GM18526 (cell line): ENCODE results near the gene CLCN5.

Source experiments
- POLR2A ChIP-seq: IDR thresholded peaks from 3 replicates; pipeline ENCODE4 v1.6.1; 2011; ENCODE audit not compliant: insufficient read length; ENCODE audit errors: extremely low read depth

The CLCN5 gene

GRCh38 chrX:49972328-49972860 lies 50.0 kb downstream of the CLCN5 start:
- no peak for TF ChIP-seq POLR2A

DNA sequence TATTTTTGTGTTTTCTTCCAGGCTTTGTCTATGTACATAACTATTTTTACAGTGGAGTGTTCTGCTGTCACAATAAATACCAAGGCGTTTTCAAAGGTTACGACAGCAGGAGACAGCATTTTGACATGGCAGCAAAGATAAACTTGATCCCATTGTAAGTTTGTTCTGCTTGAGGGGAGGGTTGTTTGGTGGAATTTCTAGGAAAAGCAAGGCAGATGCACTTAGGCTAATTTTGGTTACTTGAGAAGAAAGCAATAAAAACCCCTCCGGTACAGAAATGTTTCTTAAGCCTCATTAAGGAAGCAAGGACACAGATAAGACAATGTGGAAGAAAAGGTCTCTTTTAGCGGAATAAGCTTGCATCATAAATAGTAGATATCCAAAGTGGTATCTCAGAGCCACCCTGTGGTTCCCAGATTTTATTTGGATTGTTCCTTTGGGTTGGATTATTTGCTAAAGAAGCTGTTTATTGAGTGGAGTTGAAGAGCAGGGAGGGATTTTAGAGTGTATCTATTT lies 54.3 kb downstream of the CLCN5 start:
- no peak for TF ChIP-seq POLR2A

DNA sequence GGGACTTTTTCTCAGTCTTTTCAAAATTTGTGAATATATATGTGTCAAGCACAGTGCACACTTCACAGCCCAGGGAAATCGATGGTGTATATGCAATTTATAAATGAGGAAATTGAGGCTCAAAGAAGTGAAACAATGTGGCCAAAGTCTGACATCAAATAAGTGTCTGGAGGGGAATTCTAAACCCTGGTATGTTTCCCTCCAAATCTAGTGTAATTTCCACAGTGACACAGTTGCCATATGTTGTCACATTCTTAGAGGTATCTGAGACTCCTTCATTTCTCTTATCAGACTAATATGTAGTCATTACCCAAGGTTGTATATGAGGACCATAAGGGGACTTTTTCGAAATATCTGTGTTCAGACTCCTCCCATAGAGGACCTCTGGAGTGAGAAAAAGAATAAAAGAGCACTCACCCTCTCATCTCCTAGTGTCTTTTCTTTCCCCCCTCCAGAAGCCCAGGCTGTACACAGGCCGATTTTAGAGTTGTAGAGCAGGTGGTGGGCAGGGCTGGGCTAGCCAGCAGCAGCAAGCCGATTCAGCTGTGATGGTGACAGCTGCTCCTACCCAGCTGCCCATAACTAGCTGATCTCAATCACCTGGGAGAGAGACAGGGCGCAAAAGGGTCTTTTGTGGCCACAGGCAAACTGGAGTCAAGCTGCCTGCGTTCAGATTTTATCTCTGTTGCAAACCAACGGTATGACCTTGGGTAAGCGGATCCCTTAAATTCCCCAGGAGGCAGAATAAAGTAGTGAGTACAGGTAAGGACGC lies 55.1 kb downstream of the CLCN5 start:
- TF ChIP-seq POLR2A: no peak

DNA sequence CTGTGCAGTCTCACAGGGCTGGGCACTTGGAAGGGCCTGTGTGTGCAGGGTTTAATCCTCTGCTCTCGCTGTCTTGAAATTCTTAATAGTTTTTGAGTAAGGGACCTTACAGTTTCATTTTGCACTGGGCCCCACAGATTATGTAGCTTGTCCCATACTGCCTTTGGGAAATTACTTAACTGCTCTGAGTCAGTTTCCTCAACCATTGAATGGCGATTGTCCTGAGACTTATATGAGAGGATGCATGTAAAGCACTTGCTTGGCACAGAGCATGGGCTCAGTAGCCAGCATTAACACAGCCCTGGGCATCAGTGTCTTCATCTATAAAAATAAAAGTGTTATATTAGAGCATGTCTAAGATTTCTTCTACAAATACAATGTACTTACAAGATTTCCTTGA lies 55.8 kb downstream of the CLCN5 start:
- no peak for TF ChIP-seq POLR2A

DNA sequence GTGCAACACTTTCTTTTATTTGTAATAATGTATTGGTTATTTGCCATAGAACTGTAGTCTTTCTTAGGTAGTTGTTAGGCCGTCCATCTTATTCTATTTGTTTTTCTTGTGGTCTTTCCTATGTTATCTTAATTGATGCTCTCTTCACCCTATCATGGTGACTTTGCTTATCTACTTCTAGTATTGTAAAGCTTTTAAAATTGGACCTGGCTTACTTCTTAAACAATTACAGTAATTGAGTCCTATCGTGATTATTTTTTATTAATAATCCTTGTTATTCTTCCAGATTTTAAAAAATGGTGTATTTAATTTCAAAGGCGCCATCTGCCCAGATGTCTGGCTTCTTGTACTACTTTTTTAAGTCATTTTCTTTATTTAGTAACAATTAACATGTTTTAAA lies 63.7 kb downstream of the CLCN5 start:
- TF ChIP-seq POLR2A: no peak

DNA sequence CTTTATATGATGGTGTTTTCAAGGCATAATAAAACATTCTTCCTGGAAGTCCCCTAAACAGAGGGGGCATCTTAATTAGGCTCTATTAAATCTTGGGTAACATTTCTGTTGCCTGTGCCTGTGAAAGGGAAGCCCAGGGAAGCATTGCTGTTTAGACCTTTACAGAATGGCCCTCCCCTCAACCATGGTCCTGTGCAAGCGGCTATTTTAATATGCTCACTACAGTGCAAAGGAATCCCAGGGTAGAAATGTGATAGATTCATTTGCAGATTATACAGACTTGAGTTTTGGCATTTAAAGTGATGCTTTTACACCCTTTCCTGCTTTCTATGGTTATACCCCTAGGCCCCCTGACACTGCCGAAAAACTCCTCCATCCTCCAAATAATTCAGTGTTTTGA lies 65.3 kb downstream of the CLCN5 start:
- TF ChIP-seq POLR2A: no peak

GRCh38 chrX:49988143-49988542 lies 65.7 kb downstream of the CLCN5 start:
- TF ChIP-seq POLR2A: no peak

GRCh38 chrX:49991758-49992157 lies 69.4 kb downstream of the CLCN5 start:
- no peak for TF ChIP-seq POLR2A

DNA sequence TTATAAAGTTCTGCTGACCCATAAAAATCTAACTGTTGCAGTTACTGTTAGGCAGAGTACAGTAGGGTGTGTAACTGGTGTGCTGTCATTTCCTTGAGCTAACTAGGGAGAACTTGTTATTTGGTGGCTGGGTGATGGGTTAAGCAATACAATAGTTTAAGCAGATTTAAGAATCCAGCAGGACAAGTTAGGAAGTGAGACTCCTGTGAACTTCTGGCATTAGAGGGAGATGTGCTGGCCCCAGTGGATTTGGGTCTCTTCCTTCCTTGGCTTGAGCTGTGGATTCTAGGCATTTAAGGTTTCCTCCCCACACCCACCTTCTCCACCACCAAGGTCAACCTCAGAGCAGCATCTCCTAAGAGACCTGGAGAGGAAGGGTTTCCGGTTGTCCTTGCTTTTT lies 70.5 kb downstream of the CLCN5 start:
- no peak for TF ChIP-seq POLR2A

- TF ChIP-seq POLR2A: no peak
These were observed 71.3 kb downstream of the CLCN5 start for GRCh38 chrX:49993661-49994060.

DNA sequence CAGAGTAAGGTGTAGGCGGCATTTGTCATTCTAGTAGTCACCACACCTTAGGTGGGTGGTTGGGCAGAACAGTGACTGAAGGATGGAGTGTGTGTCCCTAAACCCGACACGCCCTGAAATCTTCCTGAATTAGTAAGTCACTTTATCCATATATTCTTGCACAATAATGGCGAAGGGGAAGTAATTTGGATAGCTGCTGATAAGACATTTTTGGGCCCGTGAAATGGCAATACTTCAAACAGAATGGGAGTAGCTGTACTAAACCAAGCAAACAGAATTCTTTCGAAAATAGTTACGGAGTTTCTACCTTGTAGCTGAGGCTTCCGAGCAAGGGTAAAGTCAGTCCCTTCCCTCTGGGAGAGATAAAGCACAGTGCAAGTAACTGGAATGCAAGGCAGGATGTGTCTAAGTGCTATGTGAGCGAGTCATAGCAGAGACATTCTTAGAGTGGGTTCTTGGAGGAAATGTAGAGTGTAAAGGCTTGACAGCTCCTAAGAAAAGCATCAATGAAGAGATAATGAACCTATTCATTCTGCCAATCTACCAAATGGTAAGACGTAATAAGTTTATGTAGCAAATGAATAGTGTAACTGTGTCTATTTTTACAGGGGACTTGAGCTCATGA lies 72.8 kb downstream of the CLCN5 start:
- TF ChIP-seq POLR2A: no peak

DNA sequence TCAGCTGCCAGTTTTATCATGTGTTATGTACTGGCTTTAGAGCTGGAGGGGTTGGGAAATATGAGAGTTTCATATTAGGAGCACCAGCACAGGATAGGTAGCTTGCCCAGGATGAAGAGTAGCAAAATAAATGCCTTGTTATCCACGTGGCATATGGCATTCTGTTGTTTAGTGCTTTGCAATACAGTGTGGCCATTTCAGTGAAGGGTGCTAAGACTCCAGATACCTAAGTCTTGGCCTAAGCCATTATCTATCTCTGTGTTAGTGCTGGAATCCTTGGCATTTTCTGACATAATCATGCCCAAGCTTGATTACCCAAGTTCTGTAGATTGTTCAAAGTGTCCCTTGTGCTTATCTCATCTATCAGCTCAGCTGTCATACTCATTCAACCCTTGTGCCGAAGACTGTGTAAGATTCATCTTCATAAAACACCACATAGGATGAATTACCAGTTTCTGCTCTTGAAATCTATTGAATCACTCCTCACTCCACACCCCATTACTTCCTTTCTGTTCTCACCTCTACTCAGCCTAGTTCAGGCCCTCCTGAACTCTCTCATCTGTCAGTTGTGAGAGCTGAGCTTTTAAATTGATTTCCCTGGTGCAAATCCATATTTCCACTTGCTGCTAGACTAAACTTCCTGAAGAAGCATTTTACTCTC lies 73.5 kb downstream of the CLCN5 start:
- no peak for TF ChIP-seq POLR2A

- TF ChIP-seq POLR2A: no peak
These were observed 74.1 kb downstream of the CLCN5 start for GRCh38 chrX:49996474-49996873.

GRCh38 chrX:49999087-49999486 lies 76.7 kb downstream of the CLCN5 start:
- no peak for TF ChIP-seq POLR2A

- TF ChIP-seq POLR2A: no peak
These were observed 78.6 kb downstream of the CLCN5 start for GRCh38 chrX:50000937-50001542.

- no peak for TF ChIP-seq POLR2A
These were observed 79.8 kb downstream of the CLCN5 start for GRCh38 chrX:50002067-50002714.

DNA sequence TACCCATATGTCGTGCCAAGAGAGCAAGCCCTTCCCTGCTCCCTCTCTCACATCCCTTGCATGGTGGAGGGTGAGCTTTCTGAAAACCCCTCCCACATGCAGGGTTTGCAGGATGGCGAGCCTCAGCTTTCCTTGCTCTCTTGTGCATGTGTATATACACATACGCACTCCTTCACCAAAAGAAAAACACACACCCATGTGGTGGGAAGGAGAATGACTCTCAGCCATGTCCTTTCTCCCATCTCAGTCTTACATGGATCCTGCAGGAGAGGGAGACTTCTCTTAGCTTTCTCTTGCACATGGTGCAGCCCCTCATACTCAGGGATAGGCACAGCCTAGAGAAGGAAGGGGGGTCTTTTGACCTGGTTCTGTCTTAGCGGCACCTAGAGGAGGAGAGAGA lies 81.1 kb downstream of the CLCN5 start:
- no peak for TF ChIP-seq POLR2A
